Gastroesophageal sphincter (tissue), 4 donors: ENCODE data around the gene HELZ2. TPM values are rescaled to one million over a fixed set of nuclear protein-coding genes. Genes with fewer than 3 reads are reported as not detected.

Source experiments
- ATAC-seq: fragments of 150-250 bp; one replicate; pipeline ENCODE4 v1.9.1; 2016; ENCODE audit warnings: mild to moderate bottlenecking, moderate library complexity
- H3K27ac ChIP-seq, 4 donors: fragments of 200-600 bp; sonication (generic) in 3 of 4; 1 replicate in 3 of 4; 2 replicates in 1 of 4; pipeline ENCODE4 v1.5.1; 2016 to 2019
- H3K27me3 ChIP-seq: fragments of 200-600 bp; sonication (generic); one replicate; pipeline ENCODE4 v1.5.1; 2019
- H3K36me3 ChIP-seq, 2 donors: fragments of 200-600 bp; sonication (generic); one replicate each; pipeline ENCODE4 v1.5.1; 2019; ENCODE audit warnings: control low read depth in 1 of 2
- H3K4me1 ChIP-seq, 3 donors: fragments of 200-600 bp; sonication (generic); 1 replicate in 2 of 3; 2 replicates in 1 of 3; pipeline ENCODE4 v1.5.1; 2016 to 2019; ENCODE audit warnings: control low read depth in 2 of 3
- H3K4me3 ChIP-seq, 2 donors: fragments of 200-600 bp; sonication (generic); one replicate each; pipeline ENCODE4 v1.5.1; 2019; ENCODE audit warnings: mild to moderate bottlenecking in 1 of 2, moderate library complexity in 1 of 2
- H3K9me3 ChIP-seq, 3 donors: fragments of 200-600 bp; sonication (generic); one replicate each; pipeline ENCODE4 v1.5.1; 2017 to 2019; ENCODE audit warnings: control low read depth in 2 of 3
- CTCF ChIP-seq, 4 experiments: fragments of 200-600 bp in 2 of 4; fragments of 450-650 bp in 2 of 4; sonication (generic) in 1 of 4; IDR thresholded peaks; one replicate each; pipeline ENCODE4 v1.5.1; 2017 to 2019; ENCODE audit warnings: antibody characterized with exemption in 4 of 4, mild to moderate bottlenecking in 2 of 4, moderate library complexity in 2 of 4
- EP300 ChIP-seq: sonication (generic); formaldehyde crosslinking; IDR thresholded peaks from one replicate; pipeline ENCODE4 v1.6.1; 2017; ENCODE audit warnings: antibody characterized with exemption, mild to moderate bottlenecking
- POLR2A ChIP-seq, 2 donors: fragments of 450-650 bp; IDR thresholded peaks; one replicate each; pipeline ENCODE4 v1.6.1; 2017; ENCODE audit warnings: antibody characterized with exemption in 2 of 2, mild to moderate bottlenecking in 2 of 2, moderate library complexity in 1 of 2
- POLR2AphosphoS5 ChIP-seq: sonication (generic); formaldehyde crosslinking; IDR thresholded peaks from one replicate; pipeline ENCODE4 v1.6.1; 2017; ENCODE audit warnings: antibody characterized with exemption
- WGBS, 2 donors: methylation state at CpG; one replicate each; pipeline ENCODE4 v1.1.5; 2018; ENCODE audit warnings: low coverage in 1 of 2; 5-methylcytosine and 5-hydroxymethylcytosine counted together
- total RNA-seq, 4 donors: library from RNA; depleted of rRNA; stranded (reverse); fragments of >200 nt; gene quantifications; one replicate each; pipeline ENCODE4 v1.1.0, GENCODE V29; 2016

HELZ2 gene
- total RNA-seq, 4 donors from 2014 or later: 14.2 to 22.2 (median 20.2) TPM

- Histone ChIP-seq H3K4me3 (no peak overlapping the region), H3K27me3 (peaks cover 17% of the 10 kb centered on the region), H3K4me1 (peaks cover 0 to 7% (median 5%) of the 10 kb centered on the region in 3 donors), H3K27ac (no peak overlapping the region), H3K36me3 (peaks cover 0 to 60% of the 10 kb centered on the region in 2 donors), H3K9me3 (no peaks in the 10 kb centered on the region)
- TF ChIP-seq EP300: no peak
- TF ChIP-seq CTCF (IDR thresholded peaks at IDR 0.05): no peak
- no peak for TF ChIP-seq POLR2A (IDR thresholded peaks at IDR 0.05)
- no peak for TF ChIP-seq POLR2AphosphoS5
- no peak for ATAC-seq
- WGBS, 2 donors: 100% methylated on average over 2 of the region's 14 CpGs; no CpG with 5 or more reads in 1 of the 2 donors
Measured at GRCh38 chr20:63558804-63559484, 15.1 kb downstream of the HELZ2 start.

- H3K27ac ChIP-seq: no peak overlapping the region
Measured at GRCh38 chr20:63557481-63557891, 16.6 kb downstream of the HELZ2 start.

GRCh38 chr20:63556873-63557478 is 17.1 kb downstream of the HELZ2 start:
- TF ChIP-seq POLR2A (IDR thresholded peaks at IDR 0.05): no peak
- Histone ChIP-seq H3K4me3 (no peak overlapping the region), H3K9me3 (no peaks in the 10 kb centered on the region), H3K36me3 (peaks cover 0 to 41% of the 10 kb centered on the region in 2 donors), H3K4me1 (peaks cover 0 to 23% (median 10%) of the 10 kb centered on the region in 3 donors), H3K27ac (no peak overlapping the region), H3K27me3 (peaks cover 35% of the 10 kb centered on the region)
- 47 to 60% methylated on average over 1 to 3 of the region's 23 CpGs for WGBS, 2 donors
- ATAC-seq: no peak

More at GRCh38 chr20:63557481-63557891, 16.6 kb downstream of the HELZ2 start:
- no peak for ATAC-seq
- Histone ChIP-seq H3K36me3 (peaks cover 0 to 46% of the 10 kb centered on the region in 2 donors), H3K4me3 (no peak overlapping the region), H3K4me1 (peaks cover 0 to 20% (median 10%) of the 10 kb centered on the region in 3 donors), H3K27me3 (peaks cover 32% of the 10 kb centered on the region), H3K9me3 (no peaks in the 10 kb centered on the region)
- WGBS, 2 donors: no CpG with 5 or more reads among the region's 19 CpGs
- TF ChIP-seq CTCF (IDR thresholded peaks at IDR 0.05): no peak
- TF ChIP-seq POLR2AphosphoS5: no peak
- TF ChIP-seq EP300: no peak

- WGBS, 2 donors: no CpG with 5 or more reads among the region's 45 CpGs
- TF ChIP-seq POLR2A (IDR thresholded peaks at IDR 0.05) (no peak), CTCF (IDR thresholded peaks at IDR 0.05) (no peak), EP300 (no peak), POLR2AphosphoS5 (no peak)
- peaks cover 38% of the 10 kb centered on the region for H3K27me3 ChIP-seq
- H3K9me3 ChIP-seq: no peaks in the 10 kb centered on the region
- peaks cover 0 to 23% (median 10%) of the 10 kb centered on the region in 3 donors for H3K4me1 ChIP-seq
- no peak overlapping the region for H3K27ac ChIP-seq
- no peak for ATAC-seq
- H3K4me3 ChIP-seq: no peak overlapping the region
- peaks cover 0 to 29% of the 10 kb centered on the region in 2 donors for H3K36me3 ChIP-seq
Measured at GRCh38 chr20:63555661-63556381, 18.2 kb downstream of the HELZ2 start.
